Subcutaneous adipose tissue (tissue), 4 donors: ENCODE data around the gene NPDC1. TPM values are rescaled to one million over a fixed set of nuclear protein-coding genes. Genes with fewer than 3 reads are reported as not detected.

ENCODE experiments used
- total RNA-seq, 4 donors: library from RNA; depleted of rRNA; stranded (reverse); fragments of >200 nt; gene quantifications; one replicate each; pipeline ENCODE4 v1.1.0, GENCODE V29; 2016
- TF ChIP-seq, protein P1 (sequence below): fragments of 450-650 bp; IDR thresholded peaks from one replicate; pipeline ENCODE4 v1.5.1; 2016; ENCODE audit warnings: low read depth, mild to moderate bottlenecking, control low read depth, antibody characterized with exemption, moderate library complexity

Gene NPDC1
- total RNA-seq, 4 donors from 2014 or later: 17.5 to 61.6 (median 29.8) TPM

- TF ChIP-seq, protein P1, sequence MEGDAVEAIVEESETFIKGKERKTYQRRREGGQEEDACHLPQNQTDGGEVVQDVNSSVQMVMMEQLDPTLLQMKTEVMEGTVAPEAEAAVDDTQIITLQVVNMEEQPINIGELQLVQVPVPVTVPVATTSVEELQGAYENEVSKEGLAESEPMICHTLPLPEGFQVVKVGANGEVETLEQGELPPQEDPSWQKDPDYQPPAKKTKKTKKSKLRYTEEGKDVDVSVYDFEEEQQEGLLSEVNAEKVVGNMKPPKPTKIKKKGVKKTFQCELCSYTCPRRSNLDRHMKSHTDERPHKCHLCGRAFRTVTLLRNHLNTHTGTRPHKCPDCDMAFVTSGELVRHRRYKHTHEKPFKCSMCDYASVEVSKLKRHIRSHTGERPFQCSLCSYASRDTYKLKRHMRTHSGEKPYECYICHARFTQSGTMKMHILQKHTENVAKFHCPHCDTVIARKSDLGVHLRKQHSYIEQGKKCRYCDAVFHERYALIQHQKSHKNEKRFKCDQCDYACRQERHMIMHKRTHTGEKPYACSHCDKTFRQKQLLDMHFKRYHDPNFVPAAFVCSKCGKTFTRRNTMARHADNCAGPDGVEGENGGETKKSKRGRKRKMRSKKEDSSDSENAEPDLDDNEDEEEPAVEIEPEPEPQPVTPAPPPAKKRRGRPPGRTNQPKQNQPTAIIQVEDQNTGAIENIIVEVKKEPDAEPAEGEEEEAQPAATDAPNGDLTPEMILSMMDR: no peak
Measured at GRCh38 chr9:137014166-137014565, 31.8 kb downstream of the NPDC1 start.

- TF ChIP-seq, protein P1: no peak
Measured at GRCh38 chr9:137013571-137013940, 32.4 kb downstream of the NPDC1 start.

GRCh38 chr9:137012694-137013570 lies 33.0 kb downstream of the NPDC1 start:
- TF ChIP-seq, protein P1: no peak

DNA sequence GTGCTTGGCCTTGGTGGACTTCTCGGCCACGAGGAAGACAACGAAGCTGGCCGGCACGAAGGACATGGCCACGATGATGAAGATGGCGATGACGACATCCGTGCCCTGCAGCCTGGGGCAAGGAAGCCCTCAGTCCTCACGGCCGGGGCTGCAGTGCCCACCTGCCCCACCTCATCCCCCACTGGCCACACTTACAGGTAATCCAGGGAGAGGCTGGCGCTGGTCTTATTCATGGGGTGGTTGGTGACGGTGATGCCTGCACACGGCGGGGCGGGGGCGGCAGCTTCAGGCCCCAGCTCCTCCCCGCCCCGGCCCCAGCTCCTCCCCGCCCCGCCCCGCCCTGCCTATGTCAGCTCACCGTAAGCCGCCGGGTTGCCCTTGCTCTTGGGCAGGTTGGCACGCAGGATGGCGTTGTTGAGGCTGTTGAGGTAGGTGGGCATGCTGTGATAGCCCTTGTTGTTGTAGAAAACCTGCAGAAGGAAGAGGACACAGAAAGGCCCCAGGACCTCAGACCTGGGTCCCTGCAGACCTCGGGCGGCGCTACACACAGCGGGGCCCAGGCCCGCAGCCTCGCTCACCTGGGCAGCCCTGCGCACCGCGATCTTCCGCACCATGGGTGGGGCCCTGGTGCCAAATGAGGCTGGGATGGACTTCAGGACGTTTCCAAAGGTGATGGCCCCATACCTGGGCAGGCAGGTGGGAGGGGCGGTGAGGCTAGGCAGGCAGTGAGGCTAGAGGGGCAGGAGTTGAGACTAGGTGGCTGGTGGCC lies 33.9 kb downstream of the NPDC1 start:
- TF ChIP-seq, protein P1: no peak

DNA sequence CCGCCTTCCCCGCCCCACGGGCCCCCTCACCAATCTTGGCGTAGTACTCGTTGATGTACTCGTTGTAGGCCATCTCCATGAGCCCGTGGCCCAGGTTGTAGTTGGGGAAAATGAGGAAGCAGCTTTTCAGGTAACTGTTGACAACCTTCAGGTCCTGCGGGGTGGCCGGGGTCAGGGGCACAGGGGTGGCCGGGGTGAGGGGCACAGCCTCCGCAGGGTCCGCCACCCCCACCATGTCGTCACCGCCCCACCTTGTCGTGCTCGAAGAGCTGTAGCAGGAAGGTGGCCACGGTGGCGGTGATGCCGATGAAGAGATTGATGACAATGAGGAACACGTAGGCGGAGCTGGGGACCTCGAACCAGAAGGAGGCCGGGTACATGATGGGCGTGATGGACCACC lies 34.8 kb downstream of the NPDC1 start:
- TF ChIP-seq, protein P1: no peak

GRCh38 chr9:137009938-137010732 lies 35.8 kb downstream of the NPDC1 start:
- TF ChIP-seq, protein P1: no peak

GRCh38 chr9:137009217-137009616 lies 36.8 kb downstream of the NPDC1 start:
- TF ChIP-seq, protein P1: no peak
